GM18511 (cell line): ENCODE results near the gene STUB1.
"Not testable (repeated sequence)": the region's sequence is repeated elsewhere in the genome, so short reads cannot be mapped to it uniquely, and the experiment has no call there.

Source experiments
- ATAC-seq: cut with Tn5 transposase; IDR thresholded peaks from one replicate; pipeline ENCODE4 v1.9.1; 2021; ENCODE audit warnings: mild to moderate bottlenecking, moderate library complexity; ENCODE audit not compliant: unreplicated experiment

The STUB1 gene

GRCh38 chr16:710500-711075, 30.4 kb downstream of the STUB1 start:
- no peak for ATAC-seq

- ATAC-seq, result no peak
These were observed 30.9 kb downstream of the STUB1 start for GRCh38 chr16:711084-711483.

- ATAC-seq, result no peak
These were observed 31.5 kb downstream of the STUB1 start for GRCh38 chr16:711548-712320.

- not testable (repeated sequence) for ATAC-seq
These were observed 32.6 kb downstream of the STUB1 start for GRCh38 chr16:712740-713250.

GRCh38 chr16:714079-714478, 33.9 kb downstream of the STUB1 start:
- ATAC-seq, result no peak

GRCh38 chr16:714558-715476, 34.6 kb downstream of the STUB1 start, which contains the start of gene METRN:
Gene METRN (plus strand): TSS chr16:715118. CDS start chr16:715290, 172 bp downstream.
- ATAC-seq, result peak; percentile 79

GRCh38 chr16:715477-716199, 35.4 kb downstream of the STUB1 start:
- ATAC-seq, result no peak

- ATAC-seq, result no peak
These were observed 36.0 kb downstream of the STUB1 start for GRCh38 chr16:716200-716568.

- ATAC-seq, result no peak
These were observed 36.6 kb downstream of the STUB1 start for GRCh38 chr16:716768-717325.

- no peak for ATAC-seq
These were observed 37.4 kb downstream of the STUB1 start for GRCh38 chr16:717450-718245.

GRCh38 chr16:718389-718788, 38.2 kb downstream of the STUB1 start:
- ATAC-seq, result no peak

GRCh38 chr16:718922-719321, 38.7 kb downstream of the STUB1 start:
- no peak for ATAC-seq

GRCh38 chr16:719815-720446, 39.7 kb downstream of the STUB1 start:
- ATAC-seq, result no peak

GRCh38 chr16:720447-720989, 40.3 kb downstream of the STUB1 start:
- peak; percentile 31 for ATAC-seq

- peak; percentile 73 for ATAC-seq
These were observed 41.0 kb downstream of the STUB1 start, which contains the start of gene ANTKMT for GRCh38 chr16:720990-721764. Gene ANTKMT (plus strand): TSS chr16:721146. CDS start chr16:721275, 129 bp downstream.

- no peak for ATAC-seq
These were observed 41.7 kb downstream of the STUB1 start for GRCh38 chr16:721765-722540.
